NCI-H82 treated with DMSO at 0.1 percent for 48 hours (cell line): Measurements from ENCODE around the gene ZNF217.
"Not testable (repeated sequence)": the region's sequence is repeated elsewhere in the genome, so short reads cannot be mapped to it uniquely, and the experiment has no call there.

Experiments used
- DNase-seq: peaks from one replicate; lab custom pipeline; 2025; ENCODE audit not compliant: unreplicated experiment; lab: John Stamatoyannopoulos, UW

Gene ZNF217

DNA sequence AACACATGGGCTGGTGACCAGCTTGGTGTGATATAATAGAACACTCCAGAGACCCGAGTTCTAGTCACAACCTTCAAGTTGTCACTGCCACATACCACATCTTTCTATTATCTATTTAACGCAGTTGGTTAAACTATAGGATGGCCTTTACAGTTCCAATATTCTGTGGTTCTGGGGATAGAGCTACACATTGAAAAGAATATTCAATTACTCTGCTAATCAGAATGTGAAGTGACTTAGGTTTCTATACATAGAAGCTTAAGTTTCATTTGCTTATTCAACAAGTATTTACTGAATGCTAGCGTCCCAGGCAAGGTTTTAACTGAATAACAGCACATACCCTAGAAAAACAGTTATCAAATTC is 9.1 kb downstream of the ZNF217 start:
- not testable (repeated sequence) for DNase-seq

DNA sequence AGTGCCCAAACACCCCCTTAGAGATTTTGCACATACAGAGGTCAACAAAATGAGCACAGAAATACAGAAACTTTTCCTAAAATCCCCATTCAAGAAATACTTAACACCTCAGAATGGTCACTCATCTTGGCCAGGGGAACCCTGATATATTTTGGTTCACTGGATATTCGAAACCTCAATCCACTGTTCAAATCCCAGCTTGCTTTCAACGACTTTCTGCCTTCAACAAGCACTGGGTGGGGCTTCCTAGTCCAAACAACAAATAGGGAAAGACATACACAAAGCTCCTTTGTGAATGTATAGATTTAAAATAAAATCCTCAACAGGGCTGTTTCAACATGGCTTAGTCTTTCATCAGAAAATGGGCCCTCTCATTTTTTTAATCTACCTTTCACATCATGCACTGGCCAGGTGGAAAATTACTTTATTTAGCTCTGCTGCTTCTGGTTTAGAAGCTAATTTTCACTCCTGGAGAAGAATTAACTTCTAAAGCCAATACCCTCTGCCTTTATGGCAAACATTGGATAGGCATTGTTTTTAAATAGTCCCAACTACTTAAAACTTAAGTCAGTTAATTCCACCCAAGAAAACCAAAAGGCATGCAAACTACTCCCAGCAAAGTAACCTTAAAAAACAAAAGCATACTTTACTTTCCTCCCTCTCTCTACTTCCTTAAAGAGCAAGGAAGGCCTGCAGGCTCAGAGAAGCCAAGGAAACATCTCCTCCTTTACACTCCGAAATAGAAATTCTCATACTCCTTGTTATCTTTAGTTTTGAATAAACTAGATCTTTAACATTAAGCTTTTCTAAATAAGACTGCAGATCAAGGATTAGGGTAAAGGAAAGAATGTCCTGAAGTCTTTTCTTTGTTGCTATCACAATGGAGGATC is 9.7 kb downstream of the ZNF217 start:
- DNase-seq, result not testable (repeated sequence)

DNA sequence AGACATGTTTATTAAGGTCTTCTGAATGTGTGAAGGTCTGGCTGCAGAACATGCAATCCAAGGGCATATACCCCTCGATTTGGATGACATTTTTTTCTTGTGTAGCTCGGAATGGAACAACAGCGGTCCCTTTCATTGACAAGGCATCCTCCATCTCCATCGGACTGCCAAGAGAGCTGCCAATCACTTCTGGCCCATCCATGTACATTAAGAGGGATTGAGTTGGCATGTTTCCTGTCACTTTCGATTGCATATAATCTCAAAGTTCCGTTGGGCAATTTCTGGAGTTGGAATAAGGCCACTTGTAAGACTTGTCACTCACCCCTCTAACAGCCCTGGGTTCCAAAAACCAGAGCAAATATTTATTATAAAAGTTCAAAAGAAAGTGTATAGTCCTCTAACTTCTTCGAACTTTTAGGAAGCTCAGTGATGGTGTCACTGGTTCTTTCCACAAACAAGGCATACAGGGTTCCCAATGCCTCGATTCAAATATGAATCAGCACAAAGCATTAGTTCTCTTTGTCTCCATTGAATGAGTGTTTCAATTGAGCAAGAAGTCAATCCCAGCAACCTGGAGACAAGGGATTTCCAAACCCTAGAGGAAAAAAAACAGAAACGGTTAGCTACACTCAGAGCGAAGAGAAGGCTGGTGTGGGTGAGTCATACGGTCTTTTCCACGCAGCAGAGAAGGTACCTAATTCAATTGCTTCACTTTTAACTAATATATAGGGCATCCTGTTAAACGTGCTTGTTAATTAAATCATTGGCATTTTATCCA is 10.9 kb downstream of the ZNF217 start:
- DNase-seq, result no peak

DNA sequence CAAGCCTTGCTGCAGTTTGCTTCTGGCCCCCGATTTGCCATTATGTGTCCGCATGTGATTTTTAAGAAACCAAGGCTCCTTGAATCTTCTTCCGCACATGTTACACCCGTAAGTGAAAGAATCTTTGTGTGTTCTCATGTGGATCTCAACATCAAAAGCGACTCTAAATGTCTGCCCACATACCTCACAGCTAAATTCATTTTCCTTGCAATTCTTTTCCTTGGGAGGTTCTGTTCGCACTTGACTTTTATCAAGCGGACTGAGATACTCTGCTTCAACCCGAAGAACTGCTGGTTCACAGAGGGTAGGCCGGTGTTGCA is 11.4 kb downstream of the ZNF217 start:
- DNase-seq, result no peak

DNA sequence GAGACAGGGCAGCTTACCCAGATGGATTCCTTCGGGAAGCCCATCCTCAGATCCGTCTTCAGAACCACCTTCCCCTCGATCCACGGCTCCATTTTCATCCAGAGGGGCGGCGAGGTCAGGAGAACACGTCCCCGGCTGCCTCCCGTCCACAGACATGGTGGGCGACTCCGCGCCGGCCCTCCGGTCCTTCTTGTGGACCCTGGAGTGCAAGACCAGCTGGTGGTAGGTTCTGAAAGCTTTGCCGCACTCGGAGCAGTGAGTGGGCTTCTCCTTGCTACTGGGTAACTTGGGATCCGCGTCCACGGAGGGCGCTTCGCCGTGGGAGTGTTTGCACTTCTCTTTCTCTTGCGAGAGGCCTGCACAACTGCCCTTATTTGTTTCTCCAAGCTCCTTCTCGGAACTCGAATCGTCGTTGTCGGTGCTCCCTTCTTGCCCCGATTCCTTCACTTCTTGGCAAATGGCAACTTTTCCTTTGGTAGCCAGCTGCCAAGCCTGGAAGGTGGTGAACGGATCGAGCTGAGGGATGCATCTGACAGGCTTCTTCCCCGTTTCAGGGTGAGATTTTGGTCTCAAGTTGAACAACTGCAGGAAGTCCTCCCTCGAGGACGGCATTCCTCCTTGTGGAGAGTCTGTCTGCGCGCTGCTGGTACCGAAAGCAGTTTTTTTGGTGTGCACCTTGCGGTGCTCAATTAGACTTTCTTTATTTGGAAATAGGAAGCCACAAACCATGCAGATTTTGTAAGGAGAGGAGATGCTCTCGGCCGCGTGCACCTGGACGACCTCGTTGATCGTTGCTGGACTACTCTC is 12.0 kb downstream of the ZNF217 start:
- no peak for DNase-seq

DNA sequence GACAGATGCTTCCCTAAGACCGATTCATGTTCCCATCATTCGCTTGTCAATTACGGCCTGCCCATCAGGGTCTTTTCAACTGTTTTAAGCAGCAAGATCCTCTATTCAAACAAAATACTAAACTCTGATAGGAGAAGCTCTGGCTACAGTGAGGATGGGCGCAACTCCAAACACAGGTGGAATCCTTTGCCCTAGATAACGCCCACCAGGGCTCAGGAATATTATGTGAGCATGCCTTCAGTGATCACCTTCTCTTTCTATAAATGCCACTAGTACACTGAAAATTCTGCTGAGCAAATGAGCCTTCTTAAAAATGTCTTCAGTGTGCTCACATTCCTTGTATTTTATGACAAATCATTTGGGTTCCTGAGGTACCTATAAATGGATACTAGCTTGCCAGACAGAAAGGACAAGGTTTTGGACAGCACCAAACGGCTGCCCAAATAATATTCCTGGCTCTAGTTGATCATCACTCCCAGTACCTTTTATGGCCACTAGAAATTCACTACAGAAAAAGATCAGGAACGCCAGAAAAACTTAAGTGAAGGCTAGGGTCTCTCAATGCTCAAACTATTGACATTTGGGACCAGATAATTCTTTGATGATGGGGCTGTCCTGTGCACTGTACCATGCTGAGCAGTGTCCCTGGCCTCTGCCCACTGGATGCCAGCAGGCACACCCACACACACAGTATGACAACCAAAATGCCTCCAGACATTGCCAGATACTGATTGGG is 13.1 kb downstream of the ZNF217 start:
- DNase-seq, result no peak

DNA sequence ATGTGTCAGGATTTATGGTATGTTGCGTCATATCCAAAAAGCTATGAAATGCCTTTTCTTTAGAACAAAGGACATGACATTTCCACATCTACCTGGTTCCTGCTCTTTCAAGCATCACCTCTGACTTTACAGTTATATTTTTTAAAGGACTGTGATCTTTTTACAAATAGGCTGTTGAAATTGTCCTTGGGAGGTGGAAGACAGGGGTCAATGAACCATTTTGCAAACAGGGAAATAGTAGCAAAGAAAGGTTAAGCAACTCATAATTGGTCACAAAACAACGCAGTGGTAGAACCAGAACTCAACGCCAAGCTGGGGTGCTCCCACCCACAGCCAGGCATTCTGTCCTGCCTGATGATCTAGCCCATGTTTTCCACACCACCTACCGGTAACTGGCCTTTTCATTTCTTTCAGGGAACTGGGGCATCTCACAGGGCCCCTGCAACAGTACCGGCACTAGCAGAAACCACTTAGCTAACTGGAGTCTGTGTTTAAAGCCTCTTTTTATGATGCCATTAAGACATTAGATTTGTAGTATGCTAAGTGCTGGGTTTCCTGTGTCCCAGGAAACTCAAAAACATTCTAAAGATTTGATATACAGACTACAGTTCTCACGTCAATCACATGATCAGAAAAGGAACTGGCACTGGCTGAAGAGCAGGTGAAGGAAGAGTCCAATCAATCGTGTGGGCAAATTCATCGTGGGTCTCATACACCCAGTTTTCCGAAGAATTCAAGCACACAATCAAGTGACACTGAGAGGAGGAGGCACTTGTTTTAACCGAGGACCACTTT is 13.9 kb downstream of the ZNF217 start:
- no peak for DNase-seq

DNA sequence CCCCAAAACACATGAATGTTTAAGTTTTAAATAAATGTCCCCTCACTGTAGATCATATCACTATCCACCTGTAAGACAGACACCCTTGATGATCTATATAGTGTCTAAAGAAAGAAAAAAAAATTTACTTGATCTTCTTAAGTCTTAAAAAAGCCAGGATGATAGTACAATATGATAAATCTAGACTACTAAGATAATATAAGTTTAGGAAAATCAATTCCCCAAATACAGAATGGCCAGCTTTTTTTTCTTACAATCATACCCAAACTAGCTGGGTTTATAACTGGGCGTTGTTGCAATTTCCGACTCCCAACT is 14.4 kb downstream of the ZNF217 start:
- DNase-seq, result no peak

DNA sequence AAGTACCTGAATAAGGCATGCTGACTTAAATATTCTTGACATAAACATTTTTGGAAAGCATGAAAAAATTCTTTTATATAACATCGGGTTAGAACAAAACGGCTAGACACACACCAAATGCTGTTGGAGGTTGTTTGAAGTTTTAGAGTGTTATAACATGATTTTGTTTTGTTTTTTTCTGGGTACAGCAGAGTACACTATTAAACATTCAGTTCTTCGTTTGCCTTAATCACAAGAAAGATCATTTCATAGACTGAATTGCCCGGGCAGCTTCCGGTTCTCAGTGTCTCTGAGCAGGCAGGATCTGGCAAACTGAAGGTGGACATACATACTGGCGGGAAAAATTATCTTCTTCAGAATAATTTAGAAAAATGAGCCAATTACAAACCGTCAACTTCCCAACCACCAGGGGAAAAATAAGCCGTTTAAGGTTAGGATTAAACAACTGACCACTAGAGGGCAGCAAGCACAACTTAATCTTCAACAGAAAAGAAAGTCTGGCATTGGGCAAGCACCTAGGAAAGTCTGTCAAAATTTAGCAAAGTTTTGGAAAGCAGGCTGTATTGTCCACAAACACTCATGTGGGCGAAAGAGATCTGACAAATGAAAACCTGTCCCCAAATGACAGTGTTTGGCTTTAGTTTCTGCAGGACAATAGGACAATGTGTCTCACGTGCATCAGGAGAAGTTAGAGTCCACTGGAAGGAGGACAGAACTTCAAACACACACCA is 15.0 kb downstream of the ZNF217 start:
- peak; percentile 67 for DNase-seq

DNA sequence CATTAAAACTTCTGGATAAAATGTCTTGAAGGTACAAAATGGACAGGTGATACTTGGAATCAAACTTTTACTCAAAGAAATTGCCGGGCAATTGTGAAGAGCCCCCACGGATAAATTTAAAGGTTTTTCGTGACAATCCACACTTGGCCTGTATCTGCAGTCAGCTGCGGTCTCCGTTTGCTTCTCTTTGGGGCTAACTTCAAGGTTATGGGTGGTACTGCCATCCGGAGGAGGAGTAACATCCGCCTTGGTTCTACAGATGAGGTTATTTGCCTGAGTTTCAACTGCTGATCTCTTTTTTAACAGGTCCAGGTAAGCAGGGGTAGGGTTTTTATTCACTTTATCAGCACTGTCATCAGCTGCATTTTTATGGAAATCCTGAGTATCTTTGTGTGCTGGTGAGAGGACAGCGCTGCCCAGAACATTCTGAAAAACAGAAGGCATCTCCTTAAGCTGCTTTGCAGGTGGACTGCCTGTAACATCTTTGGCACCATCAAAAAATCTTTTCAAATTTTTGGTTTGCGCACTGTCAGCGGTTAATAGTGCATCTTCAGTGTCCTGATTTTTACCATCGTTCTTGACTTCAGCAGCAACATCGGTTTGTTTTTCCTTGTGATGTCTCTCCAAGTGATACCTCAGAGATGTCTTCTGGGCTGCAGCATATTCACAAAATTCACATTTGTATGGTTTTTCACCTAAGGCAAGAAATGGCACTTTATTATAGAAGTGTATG is 16.9 kb downstream of the ZNF217 start:
- DNase-seq, result no peak

DNA sequence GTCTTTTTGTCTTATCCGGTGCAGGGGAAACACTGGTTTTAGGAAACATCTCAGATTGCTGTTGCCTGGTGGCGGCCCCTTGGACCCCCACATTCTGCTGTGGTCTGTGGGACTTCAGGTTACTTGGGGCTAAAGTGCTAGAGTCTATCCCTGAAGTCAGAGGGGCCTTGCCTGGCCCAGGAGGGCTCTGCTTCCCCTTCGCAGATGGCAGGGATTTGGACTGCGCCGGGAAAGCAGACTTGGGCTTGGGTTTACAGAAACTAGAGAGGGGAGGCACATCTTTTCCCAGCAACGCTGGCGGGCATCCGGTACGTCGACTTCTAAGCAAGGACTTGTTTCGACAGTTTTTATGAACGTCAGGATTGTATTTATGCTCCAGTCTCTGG is 17.5 kb downstream of the ZNF217 start:
- DNase-seq, result no peak

DNA sequence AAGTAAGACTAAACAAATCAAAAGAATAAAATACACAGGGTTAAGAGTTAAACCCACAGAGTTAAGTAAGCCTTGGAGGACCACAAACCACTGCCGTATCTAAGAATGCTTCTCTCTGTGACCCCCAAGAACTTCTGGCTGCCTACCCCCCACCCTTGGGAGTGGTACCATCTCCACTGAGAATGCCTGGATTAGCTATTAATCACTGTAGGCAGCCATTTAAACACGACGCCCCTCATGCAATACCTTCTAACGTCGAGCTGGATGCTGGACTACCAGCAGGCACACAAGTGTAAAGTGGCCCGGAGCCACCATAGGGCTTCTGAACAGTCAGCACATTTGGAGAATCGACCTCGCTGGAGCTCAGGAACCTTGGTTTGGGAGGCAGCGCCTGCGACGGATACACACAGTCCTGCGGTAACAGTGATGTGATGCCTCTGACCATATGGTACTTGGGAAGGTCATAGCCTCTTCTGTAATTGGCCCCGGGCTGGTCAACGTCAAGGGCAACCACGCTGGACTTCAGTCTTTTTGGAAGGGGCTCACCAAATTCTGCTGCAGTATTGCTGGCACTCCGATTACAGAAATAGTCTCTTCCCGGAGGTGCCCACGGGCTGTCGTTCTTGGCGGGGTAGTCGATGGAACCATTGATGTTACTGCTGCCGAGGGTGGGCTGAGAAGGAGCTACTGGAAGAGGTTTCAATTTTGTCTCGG is 18.0 kb downstream of the ZNF217 start:
- DNase-seq, result no peak

DNA sequence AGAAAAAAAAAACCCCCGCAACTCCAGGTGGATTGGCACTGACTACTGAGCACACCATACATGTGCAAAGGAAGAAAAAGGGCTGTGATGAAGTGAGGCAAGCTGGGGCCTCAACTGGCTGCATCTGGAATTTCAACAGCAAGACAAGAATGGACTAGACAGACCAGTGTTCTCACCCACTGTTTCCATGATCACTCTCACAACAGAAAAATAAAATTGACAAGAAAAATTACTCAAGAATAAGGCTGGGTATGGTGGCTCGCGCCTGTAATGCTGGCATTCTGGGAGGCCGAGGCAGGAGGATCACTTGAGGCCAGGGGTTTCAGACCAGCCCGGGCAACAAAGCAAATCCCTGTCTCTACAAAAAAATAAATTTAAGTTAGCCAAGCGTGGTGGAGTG is 18.8 kb downstream of the ZNF217 start:
- no peak for DNase-seq

DNA sequence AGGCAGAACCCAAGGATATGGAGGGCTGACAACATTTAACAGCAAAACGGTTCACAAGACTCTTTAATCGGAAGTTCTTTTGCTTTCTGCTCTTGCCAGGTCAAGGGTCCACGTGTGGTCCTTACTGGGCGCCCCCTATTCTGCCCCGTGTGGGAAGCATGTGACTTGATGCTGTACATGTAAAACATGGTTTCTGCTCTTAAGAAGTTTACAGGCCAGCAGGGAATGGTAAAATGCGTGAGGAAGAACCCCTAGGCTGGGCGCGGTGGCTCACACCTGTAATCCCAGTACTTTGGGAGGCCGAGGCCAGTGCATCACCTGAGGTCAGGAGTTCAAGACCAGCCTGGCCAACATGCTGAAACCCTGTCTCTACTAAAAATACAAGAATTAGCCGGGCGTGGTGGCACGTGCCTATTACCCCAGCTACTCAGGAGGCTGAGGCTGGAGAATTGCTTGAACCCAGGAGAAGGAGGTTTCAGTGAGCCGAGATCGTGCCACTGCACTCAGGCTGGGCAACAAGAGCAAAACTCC is 19.3 kb downstream of the ZNF217 start:
- DNase-seq, result no peak

DNA sequence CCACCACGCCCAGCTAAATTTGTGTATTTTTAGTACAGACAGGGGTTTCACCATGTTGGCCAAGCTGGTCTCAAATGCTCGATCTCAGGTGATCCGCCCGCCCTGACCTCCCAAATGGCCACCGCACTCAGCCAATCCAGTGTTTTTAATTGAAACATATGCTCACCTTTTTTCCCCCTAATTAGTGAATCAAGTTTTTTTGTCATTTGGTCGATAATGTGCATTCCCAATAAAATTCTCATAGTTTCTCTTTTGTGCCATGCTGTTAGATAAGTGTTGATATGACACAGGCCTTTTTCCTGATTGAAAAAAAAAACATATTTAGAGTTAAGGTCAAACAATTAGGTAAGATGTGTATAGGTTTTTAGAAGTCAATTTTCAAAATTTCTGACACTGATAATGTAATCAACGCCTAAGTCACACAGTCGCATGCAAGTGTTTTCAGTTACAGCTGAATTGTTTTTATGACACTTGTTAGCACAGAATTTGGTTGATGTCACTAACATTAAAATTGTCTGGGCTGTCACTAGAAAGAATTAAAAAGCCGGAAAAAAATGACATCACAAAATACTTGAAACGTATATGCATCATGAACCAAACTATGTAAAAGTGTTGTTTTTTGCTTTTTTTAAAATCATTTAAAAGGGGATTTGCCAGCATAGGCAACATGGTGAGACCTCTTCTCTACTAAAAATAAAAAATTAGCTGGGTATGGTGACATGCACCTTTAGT is 21.9 kb downstream of the ZNF217 start:
- no peak for DNase-seq

DNA sequence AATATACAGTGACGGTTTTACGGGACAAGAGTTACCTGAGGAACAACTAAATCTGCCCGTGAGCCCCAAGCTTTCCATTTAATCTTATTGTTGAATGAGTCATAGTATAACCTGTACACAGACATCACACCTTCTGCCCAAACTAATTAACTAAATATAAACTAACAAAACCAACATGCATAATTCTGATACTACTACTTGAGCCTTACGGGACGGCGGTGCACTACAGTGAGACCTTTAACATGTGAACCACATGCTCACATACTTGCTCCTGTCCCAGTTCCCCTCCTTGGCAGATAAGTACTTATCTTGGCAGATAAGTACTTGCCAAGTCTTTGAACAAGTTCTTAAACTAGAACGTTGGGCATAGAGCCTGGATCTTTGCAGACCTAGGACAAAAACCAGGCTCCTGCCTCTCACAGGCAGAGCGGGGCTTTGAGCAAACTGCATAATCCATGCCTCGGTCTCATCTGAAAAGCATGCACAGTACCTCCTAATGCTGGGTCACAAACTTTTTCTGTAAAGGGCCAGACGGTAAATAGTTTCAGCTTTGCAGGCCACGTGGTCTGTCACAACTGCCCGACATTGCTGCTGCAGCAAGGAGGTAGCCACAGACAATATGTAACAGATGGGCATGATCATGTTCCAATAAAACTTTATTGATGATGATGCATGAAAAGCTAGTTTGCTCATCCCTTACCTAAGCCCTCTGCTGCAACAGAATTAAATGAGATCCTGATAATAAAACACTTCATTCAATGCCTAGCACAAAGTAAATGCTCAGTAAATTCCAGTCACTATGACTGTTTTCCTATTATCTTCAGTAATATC is 23.0 kb downstream of the ZNF217 start:
- DNase-seq, result no peak
